Retinal pigment epithelial cell (primary cell): ENCODE data around the gene TTLL10.

ENCODE experiments used
- DNase-seq: peaks from one replicate; pipeline ENCODE4 v3.0.0-alpha.2; 2010; ENCODE audit warnings: low read depth
- H3K4me3 ChIP-seq: 2 replicates; pipeline ENCODE4 v1.5.1; 2011; ENCODE audit warnings: mild to moderate bottlenecking, low read length, control low read depth, moderate library complexity
- CTCF ChIP-seq: conservative IDR thresholded peaks from 2 replicates; pipeline ENCODE4 v1.5.1; 2011; ENCODE audit warnings: low read depth, low read length, control low read depth, inconsistent platforms

TTLL10 gene

GRCh38 chr1:1198423-1199140 is 24.9 kb downstream of the TTLL10 start:
- H3K4me3 ChIP-seq, result no peak overlapping the region
- DNase-seq, result no peak
- TF ChIP-seq CTCF, result no peak

- no peak for DNase-seq
- no peak overlapping the region for H3K4me3 ChIP-seq
- TF ChIP-seq CTCF, result no peak
These were observed 25.7 kb downstream of the TTLL10 start for GRCh38 chr1:1199141-1199960.

GRCh38 chr1:1199961-1200875 is 26.5 kb downstream of the TTLL10 start:
- no peak for DNase-seq
- TF ChIP-seq CTCF, result no peak
- H3K4me3 ChIP-seq, result no peak overlapping the region

- TF ChIP-seq CTCF, result no peak
- no peak overlapping the region for H3K4me3 ChIP-seq
- no peak for DNase-seq
These were observed 27.5 kb downstream of the TTLL10 start for GRCh38 chr1:1200876-1201810.

GRCh38 chr1:1202831-1203560 is 29.3 kb downstream of the TTLL10 start:
- no peak for DNase-seq
- no peak for TF ChIP-seq CTCF
- H3K4me3 ChIP-seq, result no peak overlapping the region
